ENCODE measurements around the gene HES7. TPM values are rescaled to one million over a fixed set of nuclear protein-coding genes. Genes with fewer than 3 reads are reported as not detected.

Gene HES7
- total RNA-seq, 2 experiments from 2014 or later: 0.23 to 0.75 TPM

DNA sequence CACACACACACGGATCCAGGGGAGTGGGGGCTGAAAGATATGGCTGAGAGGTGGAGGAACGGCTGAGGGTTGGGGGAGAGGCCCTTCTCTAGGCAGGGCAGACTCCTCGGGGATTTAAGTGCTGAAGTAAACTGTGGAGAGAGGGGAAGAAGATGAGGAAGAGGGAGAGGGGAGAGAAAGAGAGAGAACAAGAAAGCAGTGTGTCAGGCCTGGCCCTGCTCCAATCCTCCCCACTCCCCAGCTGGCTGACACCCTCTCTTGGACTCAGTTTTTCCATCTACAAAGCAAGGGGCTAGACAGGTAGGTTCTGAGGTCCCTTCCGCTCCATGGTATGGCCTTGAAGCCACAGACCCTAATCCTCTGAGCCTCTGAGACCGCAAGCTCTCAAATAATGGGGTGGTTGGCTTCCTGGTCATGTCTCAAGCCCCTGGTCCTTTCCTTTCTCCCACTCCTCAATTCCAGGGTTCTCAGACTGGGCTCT, 36.9 kb upstream of the HES7 start:
- Mint-ChIP-seq H3K36me3 (peaks cover 23% of the 10 kb centered on the region), H3K4me3 (peak overlapping the region; percentile 87), H3K27ac (peak overlapping the region; percentile 86), H3K9me3 (no peaks in the 10 kb centered on the region), H3K27me3 (no peaks in the 10 kb centered on the region), H3K4me1 (peaks cover 45% of the 10 kb centered on the region)
- ATAC-seq (ENCODE audit: low read depth) (no peak), DNase-seq (no peak)
- POLR2A ChIA-PET: interaction anchor here (1.3 to 14.8 kb wide), 3 partner anchors 8 to 11 kb away, joined by 3 to 384 read pairs (median 4); partner anchors contain the start of gene PER1

DNA sequence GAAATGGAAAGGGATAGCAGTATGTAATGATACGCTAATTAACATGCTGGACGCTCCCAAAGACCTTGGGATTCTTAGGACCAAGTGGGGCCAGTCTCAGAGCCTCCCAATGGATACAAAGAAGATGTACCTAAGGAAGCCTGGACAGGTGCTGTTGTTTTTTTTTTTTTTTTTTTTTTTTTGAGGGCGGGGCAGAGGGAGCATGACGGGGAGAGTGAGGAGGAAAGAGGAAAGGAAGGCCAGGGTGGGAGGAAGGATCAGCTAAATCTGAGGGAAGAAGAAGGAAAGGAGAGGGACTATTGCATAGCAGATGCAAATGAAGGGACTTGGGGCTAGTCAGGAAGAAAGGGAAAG, 36.3 kb upstream of the HES7 start:
- Mint-ChIP-seq H3K4me1 (peaks cover 49% of the 10 kb centered on the region), H3K27me3 (no peaks in the 10 kb centered on the region), H3K4me3 (peak overlapping the region; percentile 87), H3K9me3 (no peaks in the 10 kb centered on the region), H3K36me3 (peaks cover 23% of the 10 kb centered on the region), H3K27ac (peak overlapping the region; percentile 86)
- POLR2A ChIA-PET: interaction anchor here (1.2 to 14.8 kb wide), 2 partner anchors 12 to 22 kb away, joined by 4 to 384 read pairs; no protein-coding TSS in a partner anchor
- DNase-seq: no peak
- no peak for ATAC-seq (ENCODE audit: low read depth)

DNA sequence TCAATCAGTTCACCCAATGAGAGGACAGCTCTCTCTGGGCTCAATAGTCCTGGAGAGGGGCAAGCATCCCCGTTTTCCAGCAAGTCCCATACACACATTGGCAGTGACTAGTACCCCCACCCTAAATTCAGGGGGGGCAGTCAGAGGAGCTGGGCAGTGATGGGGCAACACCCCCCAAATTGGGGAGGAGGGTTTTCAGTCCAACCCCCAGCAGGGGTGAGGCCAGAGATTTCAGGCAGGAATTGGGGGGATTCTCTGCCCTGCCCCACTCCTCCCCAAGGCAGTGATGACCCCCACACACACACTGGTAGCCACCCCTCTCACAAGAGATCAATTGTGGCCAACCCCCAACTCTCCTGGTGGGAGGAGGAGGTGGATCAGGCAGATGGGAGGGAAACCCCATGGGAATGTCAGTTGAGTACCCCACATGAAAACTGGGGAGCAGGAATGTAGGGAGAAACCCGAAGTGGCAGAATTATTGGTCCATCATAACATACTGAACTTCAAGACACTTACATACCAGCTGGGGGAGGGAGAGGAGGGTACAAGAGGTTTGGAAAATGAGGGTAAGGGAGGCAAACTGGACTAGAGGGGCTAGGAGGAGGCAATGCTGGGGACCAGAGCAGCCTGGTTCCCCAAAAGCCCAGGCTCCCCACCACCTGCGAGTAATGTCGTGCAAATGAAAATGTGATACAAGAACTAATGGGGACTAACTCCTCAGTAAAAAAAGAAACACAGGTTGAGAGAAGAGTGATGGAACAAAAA, 35.7 kb upstream of the HES7 start:
- ATAC-seq (ENCODE audit: low read depth): no peak
- H3K4me3 Mint-ChIP-seq: peak overlapping the region; percentile 48
- DNase-seq: no peak
- peaks cover 21% of the 10 kb centered on the region for H3K36me3 Mint-ChIP-seq
- no peaks in the 10 kb centered on the region for H3K9me3 Mint-ChIP-seq
- peaks cover 49% of the 10 kb centered on the region for H3K4me1 Mint-ChIP-seq
- POLR2A ChIA-PET: interaction anchor here (1.2 to 14.8 kb wide), 4 partner anchors 12 to 88 kb away, joined by 4 to 384 read pairs (median 9); partner anchors contain the start of genes AURKB and CTC1
- H3K27ac Mint-ChIP-seq: peak overlapping the region; percentile 67
- no peaks in the 10 kb centered on the region for H3K27me3 Mint-ChIP-seq

DNA sequence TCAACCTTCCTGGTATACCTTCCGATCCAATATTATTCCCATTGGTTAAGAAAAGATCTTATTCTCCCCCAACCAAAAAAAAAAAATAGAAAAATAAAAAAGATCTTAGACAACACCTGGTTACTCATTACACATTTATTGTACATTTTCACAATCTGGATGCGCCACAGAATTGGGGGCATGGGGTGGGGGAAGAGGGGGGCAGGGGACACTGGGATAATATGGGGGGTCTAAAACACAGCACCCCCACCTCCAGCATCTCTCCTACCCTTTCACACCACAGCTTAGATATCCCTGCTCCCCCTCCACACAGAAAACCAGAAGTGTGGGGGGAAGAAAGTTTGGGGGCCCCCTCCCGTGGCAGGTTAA, 35.1 kb upstream of the HES7 start:
- no peak for DNase-seq

DNA sequence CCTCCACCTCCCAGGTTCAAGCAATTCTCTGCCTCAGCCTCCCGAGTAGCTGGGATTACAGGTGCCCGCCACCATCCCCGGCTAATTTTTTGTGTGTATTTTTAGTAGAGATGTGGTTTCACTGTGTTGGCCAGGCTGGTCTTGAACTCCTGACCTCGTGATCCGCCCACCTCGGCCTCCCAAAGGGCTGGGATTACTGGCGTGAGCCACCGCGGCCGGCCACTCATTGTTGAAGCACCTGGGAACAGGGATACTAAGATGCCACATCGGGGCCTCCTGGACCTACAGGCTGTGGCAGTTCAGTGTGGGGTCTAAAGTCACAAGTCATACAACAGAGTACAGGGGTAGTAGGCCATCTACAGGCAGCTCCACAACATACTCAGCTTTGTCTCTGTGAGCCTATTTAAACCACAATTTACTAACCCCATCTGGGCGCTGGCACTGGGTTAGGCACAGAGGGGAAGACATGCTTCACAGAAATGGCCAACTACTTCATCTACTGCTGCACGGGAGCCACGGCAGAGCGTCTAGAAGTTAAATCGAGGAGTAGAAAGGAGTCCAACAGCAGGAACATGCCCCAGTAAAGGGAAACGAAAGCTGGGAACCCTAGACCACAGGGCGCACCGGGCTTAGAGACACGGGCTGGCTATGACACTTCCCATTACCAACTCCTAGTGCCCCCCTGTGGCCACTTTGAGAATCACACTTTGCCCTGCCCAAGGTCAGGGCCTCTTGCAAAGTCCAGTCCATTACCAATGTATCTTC, 34.5 kb upstream of the HES7 start:
- POLR2A ChIA-PET: interaction anchor here (0.8 to 14.8 kb wide), 6 partner anchors 14 to 89 kb away, joined by 3 to 384 read pairs (median 6); partner anchors contain the start of genes AURKB, CTC1 and HES7
- Mint-ChIP-seq H3K36me3 (peaks cover 21% of the 10 kb centered on the region), H3K4me3 (peak overlapping the region; percentile 67), H3K27ac (peak overlapping the region; percentile 87), H3K4me1 (peaks cover 48% of the 10 kb centered on the region), H3K27me3 (no peaks in the 10 kb centered on the region), H3K9me3 (no peaks in the 10 kb centered on the region)
- ATAC-seq (ENCODE audit: low read depth) (peak; percentile 4), DNase-seq (peak; percentile 84)

More for the DNA sequence above, 35.1 kb upstream of the HES7 start:
- POLR2A ChIA-PET: interaction anchor here (0.8 to 14.8 kb wide), 6 partner anchors 13 to 88 kb away, joined by 3 to 384 read pairs (median 6); partner anchors contain the start of genes AURKB, CTC1 and HES7
- Mint-ChIP-seq H3K9me3 (no peaks in the 10 kb centered on the region), H3K27me3 (no peaks in the 10 kb centered on the region), H3K4me3 (peak overlapping the region; percentile 67), H3K4me1 (peaks cover 48% of the 10 kb centered on the region), H3K27ac (peak overlapping the region; percentile 87), H3K36me3 (peaks cover 21% of the 10 kb centered on the region)
- ATAC-seq (ENCODE audit: low read depth): no peak

DNA sequence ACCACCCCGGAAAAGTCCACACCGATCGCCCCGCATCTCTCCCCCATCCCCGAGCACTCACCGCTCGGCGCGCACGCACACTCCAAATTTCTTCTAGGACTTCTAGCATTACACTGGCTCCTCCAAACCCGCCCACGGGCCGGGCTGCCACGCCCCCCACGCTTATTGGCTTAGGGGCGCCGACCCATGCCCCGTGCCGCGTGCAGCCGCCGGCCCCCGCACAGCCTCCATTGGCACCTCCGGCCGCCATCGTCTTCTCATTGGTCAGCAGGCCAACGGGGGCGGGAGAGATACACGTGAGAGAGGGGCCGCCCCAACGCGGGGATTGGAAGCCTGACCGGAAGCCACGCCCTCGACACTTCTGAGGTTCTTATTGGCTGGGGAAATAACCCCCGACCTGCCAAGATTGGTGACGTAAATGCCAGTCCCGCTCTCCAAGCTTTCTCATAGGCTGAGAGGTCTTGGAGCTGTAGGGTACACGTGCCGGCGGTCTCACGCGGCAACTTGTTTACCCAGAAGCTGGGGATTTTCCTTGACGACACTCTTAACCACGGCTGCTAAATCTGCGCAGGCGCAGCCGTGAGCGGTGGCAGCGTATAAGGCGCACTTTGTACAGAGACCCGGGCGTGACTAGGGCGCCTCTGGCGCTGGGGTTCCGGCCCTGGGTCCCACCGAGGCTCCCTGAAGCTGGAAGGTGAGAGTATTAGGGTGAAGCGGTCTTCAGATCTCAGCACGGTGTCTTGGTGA, 32.5 kb upstream of the HES7 start:
- Mint-ChIP-seq H3K9me3 (no peaks in the 10 kb centered on the region), H3K36me3 (peaks cover 16% of the 10 kb centered on the region), H3K27me3 (no peaks in the 10 kb centered on the region), H3K4me3 (no peak overlapping the region), H3K4me1 (peaks cover 54% of the 10 kb centered on the region), H3K27ac (no peak overlapping the region)
- DNase-seq: peak; percentile 99
- peak; percentile 77 for ATAC-seq (ENCODE audit: low read depth)
- POLR2A ChIA-PET: interaction anchor here (0.6 to 14.8 kb wide), 22 partner anchors 8 to 470 kb away, joined by 3 to 384 read pairs (median 4); partner anchors contain the start of genes BORCS6, CNTROB, CTC1 and TMEM107

DNA sequence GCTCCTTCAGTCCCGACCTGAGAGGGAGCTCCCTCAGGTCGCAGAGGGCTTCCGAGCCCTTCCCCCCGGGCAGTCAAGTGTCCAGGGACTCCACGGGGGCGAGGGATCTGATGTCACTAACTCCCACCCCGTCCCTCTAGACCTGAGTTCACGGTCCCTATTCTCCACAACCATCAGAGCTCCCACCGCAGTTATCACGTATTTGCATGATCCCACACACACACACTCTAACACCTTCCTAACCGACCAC, 32.0 kb upstream of the HES7 start:
- Mint-ChIP-seq H3K36me3 (peaks cover 11% of the 10 kb centered on the region), H3K27ac (no peak overlapping the region), H3K9me3 (no peaks in the 10 kb centered on the region), H3K27me3 (no peaks in the 10 kb centered on the region), H3K4me3 (no peak overlapping the region), H3K4me1 (peaks cover 49% of the 10 kb centered on the region)
- POLR2A ChIA-PET: interaction anchor here (0.6 to 14.8 kb wide), 14 partner anchors 8 to 224 kb away, joined by 3 to 384 read pairs (median 4); partner anchors contain the start of genes BORCS6, CNTROB, CTC1 and TMEM107
- ATAC-seq (ENCODE audit: low read depth): no peak
- no peak for DNase-seq

DNA sequence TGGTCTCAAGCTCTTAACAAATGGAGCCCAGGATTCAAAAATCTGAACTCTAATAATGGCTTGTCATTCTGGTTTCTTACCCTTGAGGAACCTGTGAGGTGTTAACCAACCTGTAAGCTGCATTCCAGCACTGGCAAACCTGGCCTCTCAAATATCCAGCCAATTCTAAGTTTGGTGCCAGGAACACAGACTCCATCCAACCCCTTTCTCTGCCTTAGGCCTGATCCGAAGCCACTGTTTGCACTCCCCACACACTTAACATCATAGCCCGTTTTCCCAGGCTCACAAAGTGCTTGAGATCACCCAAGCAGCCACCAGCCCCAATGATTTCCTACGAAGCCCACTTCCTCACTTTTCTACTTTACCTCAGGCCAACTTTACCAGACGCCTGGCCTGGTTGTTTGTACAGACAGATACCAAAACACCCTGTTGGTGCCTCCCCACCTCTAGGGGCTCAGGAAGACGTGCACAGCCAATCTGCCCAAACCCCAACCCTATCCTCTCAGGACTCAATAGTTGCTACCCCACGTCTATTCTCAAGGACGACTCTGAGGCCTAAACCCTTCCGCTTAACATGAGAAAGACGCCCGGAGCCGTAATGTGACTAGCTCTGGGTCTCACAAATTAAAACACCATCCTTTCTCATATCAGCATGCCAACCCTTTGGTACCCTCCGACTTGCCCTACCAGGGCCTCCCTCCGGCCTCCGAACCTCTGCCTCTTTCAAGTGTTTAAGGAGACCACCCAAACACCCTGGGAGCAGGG, 31.5 kb upstream of the HES7 start:
- peaks cover 46% of the 10 kb centered on the region for H3K4me1 Mint-ChIP-seq
- no peaks in the 10 kb centered on the region for H3K27me3 Mint-ChIP-seq
- H3K27ac Mint-ChIP-seq: no peak overlapping the region
- H3K4me3 Mint-ChIP-seq: no peak overlapping the region
- ATAC-seq (ENCODE audit: low read depth) (no peak), DNase-seq (no peak)
- peaks cover 7% of the 10 kb centered on the region for H3K36me3 Mint-ChIP-seq
- POLR2A ChIA-PET: interaction anchor here (1.0 to 14.8 kb wide), 10 partner anchors 9 to 224 kb away, joined by 3 to 384 read pairs (median 6); partner anchors contain the start of genes BORCS6, CNTROB, CTC1 and TMEM107
- H3K9me3 Mint-ChIP-seq: no peaks in the 10 kb centered on the region

DNA sequence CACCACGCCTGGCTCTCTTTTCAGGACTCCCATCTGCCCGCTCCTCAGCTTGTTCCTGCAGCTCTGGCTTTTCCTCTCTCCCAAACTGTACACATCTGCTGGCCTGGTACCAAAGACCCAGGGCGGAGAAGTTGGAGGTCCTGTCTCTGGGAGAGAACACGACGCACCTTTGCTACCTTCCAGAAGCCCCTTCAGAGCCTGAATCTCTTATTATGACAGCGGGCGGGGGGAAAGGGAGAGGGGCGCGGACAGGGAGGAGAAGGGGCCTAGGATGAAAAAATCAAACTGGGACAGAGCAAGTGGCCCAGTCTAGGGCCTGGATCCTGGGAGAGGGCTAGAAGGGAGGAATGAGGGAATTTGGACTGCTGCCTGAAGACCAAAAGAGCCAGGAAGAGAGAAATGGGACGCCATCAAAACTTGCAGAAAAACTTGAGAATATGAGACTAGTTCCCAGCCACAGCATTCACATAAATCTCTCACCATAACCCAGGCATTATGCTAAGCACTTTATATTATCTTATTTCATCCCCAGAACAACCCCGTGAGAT, 30.8 kb upstream of the HES7 start:
- Mint-ChIP-seq H3K27me3 (no peaks in the 10 kb centered on the region), H3K36me3 (peaks cover 3% of the 10 kb centered on the region), H3K4me3 (no peak overlapping the region), H3K4me1 (peaks cover 44% of the 10 kb centered on the region), H3K27ac (no peak overlapping the region), H3K9me3 (no peaks in the 10 kb centered on the region)
- ATAC-seq (ENCODE audit: low read depth): no peak
- no peak for DNase-seq
- POLR2A ChIA-PET: interaction anchor here (0.6 to 14.8 kb wide), 6 partner anchors 10 to 93 kb away, joined by 4 to 384 read pairs (median 6); partner anchors contain the start of genes CTC1 and TMEM107

DNA sequence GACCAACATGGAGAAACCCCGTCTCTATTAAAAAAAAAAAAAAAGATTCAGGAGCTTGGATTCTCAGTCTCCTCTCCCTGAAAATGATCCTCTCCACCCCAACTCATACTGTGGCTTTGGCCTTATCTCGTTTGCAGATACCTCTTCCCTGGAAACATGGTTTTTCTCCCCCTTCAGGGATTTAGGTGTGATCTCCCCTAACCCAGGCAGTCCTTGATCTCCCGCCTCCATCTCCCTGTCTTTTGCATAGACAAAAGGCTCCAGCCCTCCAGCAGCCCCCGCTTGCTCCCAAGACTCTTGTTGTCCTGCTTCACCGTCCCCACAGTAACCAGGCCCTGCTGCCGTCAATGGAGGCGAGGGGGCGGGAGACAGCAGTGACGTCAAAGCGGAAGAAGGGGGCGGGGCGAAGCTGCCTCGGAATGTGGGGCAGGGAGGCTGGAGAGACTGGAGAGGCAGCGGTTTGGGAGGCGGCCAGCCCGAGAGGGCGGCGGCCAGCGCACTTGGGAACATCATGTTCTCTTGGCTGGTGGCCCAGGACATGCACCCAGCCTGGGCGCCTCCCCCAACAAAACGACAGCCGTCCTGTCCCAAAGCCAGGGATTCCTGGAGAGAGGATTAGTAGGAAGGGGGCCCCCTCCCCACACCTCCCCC, 30.2 kb upstream of the HES7 start:
- DNase-seq (peak; percentile 89), ATAC-seq (ENCODE audit: low read depth) (peak; percentile 0)
- Mint-ChIP-seq H3K36me3 (peaks cover 5% of the 10 kb centered on the region), H3K27ac (no peak overlapping the region), H3K9me3 (no peaks in the 10 kb centered on the region), H3K4me1 (peaks cover 44% of the 10 kb centered on the region), H3K4me3 (no peak overlapping the region), H3K27me3 (no peaks in the 10 kb centered on the region)
- POLR2A ChIA-PET: interaction anchor here (0.6 to 14.8 kb wide), 8 partner anchors 9 to 94 kb away, joined by 4 to 384 read pairs (median 6); partner anchors contain the start of genes CTC1 and TMEM107

DNA sequence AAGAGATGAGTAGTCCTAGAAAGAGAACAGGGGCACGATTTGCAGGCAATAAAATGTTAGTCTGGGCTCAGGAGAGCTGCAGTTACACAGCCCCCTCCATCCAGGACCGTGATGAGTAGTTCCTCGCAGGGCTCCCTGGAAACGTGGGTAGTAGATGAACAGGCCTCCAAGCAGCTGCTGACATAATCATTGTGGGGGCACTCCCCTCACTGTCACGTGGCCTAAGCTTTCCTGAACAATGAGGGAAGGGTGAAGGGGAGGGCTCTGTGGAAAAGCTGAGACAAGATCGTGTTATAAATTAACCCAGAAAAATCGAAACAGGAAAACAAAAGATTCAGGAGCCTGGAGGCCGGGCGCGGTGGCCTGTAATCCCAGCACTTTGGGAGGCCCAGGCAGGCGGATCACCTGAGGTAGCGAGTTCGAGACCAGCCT, 29.6 kb upstream of the HES7 start:
- Mint-ChIP-seq H3K9me3 (no peaks in the 10 kb centered on the region), H3K4me3 (peak overlapping the region; percentile 68), H3K36me3 (peaks cover 4% of the 10 kb centered on the region), H3K4me1 (peaks cover 39% of the 10 kb centered on the region), H3K27me3 (no peaks in the 10 kb centered on the region), H3K27ac (no peak overlapping the region)
- POLR2A ChIA-PET: interaction anchor here (0.6 to 14.8 kb wide), 7 partner anchors 9 to 94 kb away, joined by 4 to 384 read pairs (median 7); partner anchors contain the start of genes CTC1 and TMEM107
- DNase-seq (no peak), ATAC-seq (ENCODE audit: low read depth) (no peak)

Measured in activated naive CD8-positive, alpha-beta T cell treated with anti-CD3 and anti-CD28 coated beads, Interleukin-2, amount 10 ng/mL, durations not matched to agents 7 days and 5 days (primary cell).